Stimulated activated naive CD8-positive, alpha-beta T cell treated with anti-CD3 and anti-CD28 coated beads, Interleukin-15, amount 100 ng/mL, for 72 hours (primary cell): ENCODE results near the gene AKR1C3.
"Not testable (repeated sequence)": the region's sequence is repeated elsewhere in the genome, so short reads cannot be mapped to it uniquely, and the experiment has no call there.

Source experiments
- ATAC-seq: fragments of 150-1000 bp; cut with Tn5 transposase; 2 replicates; pipeline ENCODE4 v1.10.0; 2021; ENCODE audit warnings: mild to moderate bottlenecking, moderate library complexity
- DNase-seq, 2 donors: peaks; one replicate each; pipeline ENCODE4 v3.0.0; 2021 to 2022
- H3K27ac Mint-ChIP-seq, 2 donors: one replicate each; pipeline ENCODE4 v1.8.0; 2022; ENCODE audit warnings: mild to moderate bottlenecking in 2 of 2, mixed read lengths in 2 of 2, moderate library complexity in 2 of 2
- H3K27me3 Mint-ChIP-seq: one replicate; pipeline ENCODE4 v1.8.0; 2022; ENCODE audit warnings: mixed read lengths
- H3K4me1 Mint-ChIP-seq: one replicate; pipeline ENCODE4 v1.8.0; 2022; ENCODE audit warnings: mild to moderate bottlenecking, mixed read lengths
- H3K4me3 Mint-ChIP-seq, 2 donors: one replicate each; pipeline ENCODE4 v1.8.0; 2022; ENCODE audit warnings: mild to moderate bottlenecking in 2 of 2, mixed read lengths in 2 of 2, moderate library complexity in 1 of 2
- H3K9me3 Mint-ChIP-seq, 2 donors: one replicate each; pipeline ENCODE4 v1.8.0; 2022; ENCODE audit warnings: mixed read lengths in 2 of 2

AKR1C3 gene

DNA sequence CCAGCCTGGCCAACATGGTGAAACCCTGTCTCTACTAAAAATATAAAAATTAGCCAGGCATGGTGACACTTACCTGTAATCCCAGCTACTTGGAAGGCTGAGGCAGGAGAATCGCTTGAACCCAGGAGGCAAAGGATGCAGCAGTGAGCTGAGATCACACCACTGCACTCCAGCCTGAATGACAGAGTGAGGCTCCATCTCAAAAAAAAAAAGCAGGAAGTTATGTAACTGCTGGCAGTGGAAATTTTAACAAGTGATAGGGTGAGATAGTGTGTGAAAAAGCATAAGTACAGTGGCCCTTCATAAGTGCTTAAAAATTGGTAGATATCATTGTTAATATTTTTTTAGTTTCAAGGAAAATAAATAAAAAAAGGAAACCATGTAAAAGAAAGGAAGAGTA lies 12.3 kb downstream of the AKR1C3 start:
- Mint-ChIP-seq H3K27me3 (no peaks in the 10 kb centered on the region), H3K27ac (peak overlapping the region in 1 of 2 donors; percentile 67)

DNA sequence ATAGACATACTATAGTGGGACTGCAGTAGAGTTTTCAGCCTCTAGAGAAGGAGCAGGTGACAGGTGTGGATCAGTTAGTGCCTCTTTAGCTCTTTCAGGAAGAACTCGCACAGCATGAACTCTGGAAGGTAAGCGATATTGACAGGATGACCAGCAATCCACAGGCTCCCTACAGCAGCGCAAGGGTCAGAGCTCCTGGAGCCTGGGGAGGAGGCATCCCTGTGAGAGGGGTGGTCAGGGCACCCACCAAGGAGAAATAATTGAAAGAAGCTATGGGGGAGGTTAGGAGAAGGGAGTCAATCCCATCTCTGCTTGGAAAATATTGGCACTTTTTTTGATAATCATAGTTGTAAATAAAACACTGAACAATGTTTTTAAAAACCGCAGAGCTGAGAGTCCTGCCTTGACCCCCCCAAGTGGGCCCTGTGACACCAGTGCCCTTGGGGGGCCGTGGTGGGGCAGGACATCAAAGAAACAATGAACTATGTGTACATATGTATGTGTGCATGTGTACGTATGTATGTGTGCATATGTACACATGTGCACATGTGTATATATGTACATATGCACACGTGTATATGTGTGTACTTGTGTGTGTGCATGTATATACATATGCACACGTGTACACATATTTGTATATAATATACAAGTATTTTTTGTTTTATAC lies 13.8 kb downstream of the AKR1C3 start:
- Mint-ChIP-seq H3K27me3 (no peaks in the 10 kb centered on the region), H3K9me3 (no peaks in the 10 kb centered on the region), H3K4me1 (no peaks in the 10 kb centered on the region), H3K27ac (no peak overlapping the region), H3K4me3 (no peak overlapping the region)
- no peak for ATAC-seq
- DNase-seq = no peak

More for the DNA sequence above, 12.3 kb downstream of the AKR1C3 start:
- Mint-ChIP-seq H3K4me1 (no peaks in the 10 kb centered on the region), H3K9me3 (no peaks in the 10 kb centered on the region), H3K4me3 (no peak overlapping the region)
- ATAC-seq (no peak), DNase-seq (no peak)

GRCh38 chr10:5108658-5109416 lies 14.6 kb downstream of the AKR1C3 start:
- DNase-seq (no peak), ATAC-seq (no peak)
- H3K27me3 Mint-ChIP-seq = no peaks in the 10 kb centered on the region
- H3K27ac Mint-ChIP-seq = no peak overlapping the region
- H3K4me3 Mint-ChIP-seq = no peak overlapping the region
- H3K4me1 Mint-ChIP-seq = no peaks in the 10 kb centered on the region
- no peaks in the 10 kb centered on the region for H3K9me3 Mint-ChIP-seq

DNA sequence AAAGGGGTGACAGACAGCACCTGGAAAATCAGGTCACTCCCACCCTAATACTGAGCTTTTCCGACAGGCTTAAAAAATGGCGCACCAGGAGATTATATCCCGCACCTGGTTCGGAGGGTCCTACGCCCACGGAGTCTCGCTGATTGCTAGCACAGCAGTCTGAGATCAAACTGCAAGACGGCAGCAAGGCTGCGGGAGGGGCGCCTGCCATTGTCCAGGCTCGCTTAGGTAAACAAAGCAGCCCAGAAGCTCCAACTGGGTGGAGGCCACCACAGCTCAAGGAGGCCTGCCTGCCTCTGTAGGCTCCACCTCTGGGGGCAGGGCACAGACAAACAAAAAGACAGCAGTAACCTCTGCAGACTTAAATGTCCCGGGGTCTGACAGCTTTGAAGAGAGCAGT lies 15.6 kb downstream of the AKR1C3 start:
- DNase-seq, H3K4me1 Mint-ChIP-seq, ATAC-seq: not testable (repeated sequence)

DNA sequence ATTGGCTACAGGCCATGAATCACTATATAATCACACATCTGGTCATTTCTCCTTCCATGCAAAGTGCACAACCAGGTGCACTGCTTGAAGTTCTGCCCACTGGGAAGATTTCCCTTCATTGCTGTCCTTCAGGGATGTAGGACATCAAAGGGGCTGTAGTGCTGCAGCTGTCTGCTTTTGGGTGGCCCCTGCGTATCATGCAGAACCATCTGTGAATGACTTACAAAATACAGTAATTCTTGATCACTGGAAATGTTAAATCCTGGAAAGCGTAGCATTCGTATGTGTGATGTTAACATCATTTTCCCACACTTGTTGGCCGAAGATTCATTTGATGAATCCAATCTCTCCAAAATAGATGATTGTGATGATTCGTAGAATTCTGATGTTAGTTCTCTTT lies 22.4 kb downstream of the AKR1C3 start:
- Mint-ChIP-seq H3K4me3 (no peak overlapping the region), H3K9me3 (no peaks in the 10 kb centered on the region), H3K27ac (no peak overlapping the region), H3K4me1 (no peaks in the 10 kb centered on the region), H3K27me3 (no peaks in the 10 kb centered on the region)
- DNase-seq = no peak
- no peak for ATAC-seq

More for the DNA sequence above, 15.6 kb downstream of the AKR1C3 start:
- H3K4me3 Mint-ChIP-seq, H3K9me3 Mint-ChIP-seq, H3K27ac Mint-ChIP-seq, H3K27me3 Mint-ChIP-seq: not testable (repeated sequence)

DNA sequence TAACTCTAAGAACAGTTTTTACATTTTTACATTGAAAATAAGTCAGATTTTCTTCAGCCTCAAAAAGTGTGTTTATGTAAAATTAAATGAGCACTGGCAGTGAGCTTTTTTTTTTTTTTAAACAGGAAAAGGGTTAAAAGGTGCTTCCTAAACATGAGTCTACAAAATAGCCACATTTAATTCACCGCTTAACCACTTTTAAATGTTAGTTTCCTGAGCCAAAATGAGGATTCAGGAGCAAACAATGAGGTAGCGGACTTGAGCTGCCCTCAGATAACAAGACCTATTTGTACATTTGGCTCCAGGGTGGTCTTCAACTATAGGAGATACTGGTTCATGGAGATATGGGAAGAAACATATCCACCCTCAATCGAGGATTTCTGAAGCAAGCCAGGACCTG lies 22.8 kb downstream of the AKR1C3 start:
- Mint-ChIP-seq H3K4me3 (no peak overlapping the region), H3K27me3 (no peaks in the 10 kb centered on the region), H3K27ac (no peak overlapping the region), H3K4me1 (no peaks in the 10 kb centered on the region), H3K9me3 (no peaks in the 10 kb centered on the region)
- ATAC-seq = no peak
- DNase-seq = no peak

DNA sequence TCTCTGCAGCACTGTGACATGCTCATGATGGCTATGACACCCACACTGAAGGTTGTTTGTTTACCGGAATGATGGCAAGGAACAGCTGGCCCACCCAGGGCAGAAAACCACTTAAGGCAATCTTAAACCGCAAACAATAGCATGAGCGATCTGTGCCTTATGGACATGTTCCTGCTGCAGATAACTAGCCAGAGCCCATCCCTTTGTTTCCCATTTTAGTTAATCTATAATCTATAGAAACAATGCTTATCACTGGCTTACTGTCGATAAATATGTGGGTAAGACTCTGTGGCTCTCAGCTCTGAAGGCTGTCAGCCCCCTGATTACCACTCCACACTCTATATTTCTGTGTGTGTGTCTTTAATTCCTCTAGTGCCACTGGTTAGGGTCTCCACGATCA lies 25.8 kb downstream of the AKR1C3 start:
- not testable (repeated sequence) for H3K27ac Mint-ChIP-seq, DNase-seq, H3K4me3 Mint-ChIP-seq, ATAC-seq, H3K4me1 Mint-ChIP-seq, H3K9me3 Mint-ChIP-seq, H3K27me3 Mint-ChIP-seq

DNA sequence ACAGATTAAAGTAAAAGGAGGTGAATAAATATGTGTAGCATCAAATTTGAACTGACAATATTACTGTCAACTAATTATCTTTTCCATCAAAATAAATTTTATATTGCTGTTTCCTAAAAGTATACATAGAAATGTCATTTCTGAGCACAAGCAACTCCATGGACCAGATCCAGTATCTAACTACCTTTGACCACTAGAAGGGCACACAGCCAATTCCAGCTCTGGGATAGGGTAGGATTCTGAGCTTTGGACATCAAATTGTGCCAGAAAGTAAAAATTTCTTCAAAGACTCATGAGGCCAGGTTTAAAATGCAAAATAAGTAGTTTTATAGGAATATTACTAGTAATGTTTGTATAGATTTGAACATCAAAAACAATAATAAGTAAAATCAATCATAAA lies 29.7 kb downstream of the AKR1C3 start:
- no peak overlapping the region for H3K27ac Mint-ChIP-seq
- H3K9me3 Mint-ChIP-seq = peaks cover 5 to 18% of the 10 kb centered on the region in 2 donors
- DNase-seq (no peak), ATAC-seq (no peak)
- no peaks in the 10 kb centered on the region for H3K4me1 Mint-ChIP-seq
- no peak overlapping the region for H3K4me3 Mint-ChIP-seq
- H3K27me3 Mint-ChIP-seq = no peaks in the 10 kb centered on the region

DNA sequence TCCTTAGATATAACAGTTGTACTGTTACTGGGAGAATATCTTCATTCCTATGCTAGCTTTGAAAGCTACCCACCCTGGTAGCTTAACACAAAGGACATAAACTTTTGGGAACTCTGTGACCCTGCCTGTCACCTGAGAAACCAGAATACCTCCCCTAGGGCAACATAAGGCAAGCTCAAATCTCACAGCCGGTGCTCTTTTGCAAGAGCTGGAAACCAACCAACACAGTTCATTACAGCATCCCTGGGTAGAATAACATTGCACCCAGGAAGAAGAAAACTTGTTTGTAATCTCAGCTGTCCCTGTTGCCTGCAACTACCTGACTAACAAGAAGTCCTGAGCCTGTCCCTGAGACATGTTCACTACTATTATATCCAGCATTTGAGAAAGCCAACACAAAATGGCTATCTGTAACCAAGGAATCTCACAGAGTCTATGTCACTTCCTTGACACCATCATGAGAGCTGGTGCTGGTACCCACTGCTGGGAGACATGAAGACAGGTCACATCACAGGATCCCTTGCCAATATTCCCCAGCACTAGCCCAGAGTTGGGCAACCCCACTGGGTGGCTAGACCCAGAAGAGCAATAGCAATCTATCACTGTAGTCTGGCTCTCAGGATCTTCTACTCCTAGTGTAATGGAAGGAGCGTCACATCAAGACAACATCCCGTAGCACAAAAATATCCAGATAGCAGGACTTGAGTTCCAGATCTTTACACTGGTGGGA lies 31.3 kb downstream of the AKR1C3 start:
- Mint-ChIP-seq H3K27ac (no peak overlapping the region), H3K4me3 (no peak overlapping the region), H3K4me1 (no peaks in the 10 kb centered on the region), H3K27me3 (no peaks in the 10 kb centered on the region), H3K9me3 (peaks cover 5 to 18% of the 10 kb centered on the region in 2 donors)
- DNase-seq = no peak
- no peak for ATAC-seq

- no peaks in the 10 kb centered on the region for H3K4me1 Mint-ChIP-seq
- H3K27ac Mint-ChIP-seq = no peak overlapping the region
- peaks cover 20 to 28% of the 10 kb centered on the region in 2 donors for H3K9me3 Mint-ChIP-seq
- DNase-seq (no peak), ATAC-seq (no peak)
- no peak overlapping the region for H3K4me3 Mint-ChIP-seq
- no peaks in the 10 kb centered on the region for H3K27me3 Mint-ChIP-seq
Observed at GRCh38 chr10:5135581-5135980, 41.4 kb downstream of the AKR1C3 start.

- Mint-ChIP-seq H3K9me3 (peaks cover 20 to 28% of the 10 kb centered on the region in 2 donors), H3K27ac (no peak overlapping the region), H3K4me1 (no peaks in the 10 kb centered on the region), H3K27me3 (no peaks in the 10 kb centered on the region), H3K4me3 (no peak overlapping the region)
- ATAC-seq (no peak), DNase-seq (no peak)
Observed at GRCh38 chr10:5136468-5137087, 42.4 kb downstream of the AKR1C3 start.

- peaks cover 20 to 28% of the 10 kb centered on the region in 2 donors for H3K9me3 Mint-ChIP-seq
- not testable (repeated sequence) for H3K27me3 Mint-ChIP-seq, H3K27ac Mint-ChIP-seq, ATAC-seq, H3K4me3 Mint-ChIP-seq, H3K4me1 Mint-ChIP-seq, DNase-seq
Observed at GRCh38 chr10:5137699-5138098, 43.5 kb downstream of the AKR1C3 start.

GRCh38 chr10:5142199-5142598 lies 48.0 kb downstream of the AKR1C3 start:
- Mint-ChIP-seq H3K27ac (no peak overlapping the region), H3K27me3 (no peaks in the 10 kb centered on the region), H3K4me1 (no peaks in the 10 kb centered on the region), H3K9me3 (peaks cover 15 to 20% of the 10 kb centered on the region in 2 donors), H3K4me3 (no peak overlapping the region)
- no peak for ATAC-seq
- no peak for DNase-seq

GRCh38 chr10:5143137-5143536 lies 48.9 kb downstream of the AKR1C3 start:
- Mint-ChIP-seq H3K27ac (no peak overlapping the region), H3K4me1 (no peaks in the 10 kb centered on the region), H3K27me3 (no peaks in the 10 kb centered on the region), H3K9me3 (peaks cover 6 to 15% of the 10 kb centered on the region in 2 donors), H3K4me3 (no peak overlapping the region)
- ATAC-seq (no peak), DNase-seq (no peak)

DNA sequence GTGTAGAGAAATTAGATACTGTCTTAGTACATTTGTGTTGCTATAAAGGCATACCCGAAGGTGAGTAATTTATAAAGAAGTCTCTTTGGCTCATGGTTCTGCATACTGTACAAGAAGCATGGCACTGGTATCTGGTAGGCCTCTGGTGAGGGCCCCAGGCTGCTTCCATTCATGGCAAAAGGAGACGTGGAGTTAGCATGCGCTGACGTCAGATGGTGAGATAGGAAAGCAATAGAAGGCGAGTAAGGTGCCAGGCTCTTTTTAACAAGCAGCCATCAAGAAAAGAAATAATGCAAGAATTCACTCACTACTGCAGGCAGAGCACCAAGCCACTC lies 52.7 kb downstream of the AKR1C3 start:
- DNase-seq (no peak), ATAC-seq (no peak)
- Mint-ChIP-seq H3K9me3 (peaks cover 0 to 7% of the 10 kb centered on the region in 2 donors), H3K27me3 (no peaks in the 10 kb centered on the region), H3K4me1 (no peaks in the 10 kb centered on the region), H3K4me3 (no peak overlapping the region), H3K27ac (no peak overlapping the region)
